Pancreas (tissue), 10 donors: ENCODE results near the gene ZNF718. TPM values are rescaled to one million over a fixed set of nuclear protein-coding genes. Genes with fewer than 3 reads are reported as not detected.

ENCODE experiments used
- ATAC-seq, 4 donors: fragments of 200-7000 bp; cut with Tn5 transposase; one replicate each; pipeline versions ENCODE4 v1.8.0 to v1.9.1; 2020; ENCODE audit warnings: mild to moderate bottlenecking in 4 of 4, moderate library complexity in 4 of 4
- DNase-seq, 6 donors: peaks; one replicate each; pipeline ENCODE4 v3.0.0-alpha.2; 2020
- FAIRE-seq: peaks from 2 replicates; lab custom pipeline; 2012; peaks lifted over from hg19 to GRCh38; lab: Jason Lieb, UNC
- H3K27ac ChIP-seq, 4 donors: fragments of 200-600 bp; sonication (generic); 1 replicate in 3 of 4; 2 replicates in 1 of 4; pipeline versions ENCODE4 v1.5.0 to v1.8.0; 2020
- H3K27me3 ChIP-seq, 4 donors: fragments of 200-600 bp; one replicate each; pipeline ENCODE4 v1.8.0; 2021
- H3K36me3 ChIP-seq, 3 donors: fragments of 200-600 bp; sonication (generic) in 1 of 3; one replicate each; pipeline versions ENCODE4 v1.5.0 to v1.8.0; 2020 to 2021
- H3K4me1 ChIP-seq, 3 donors: fragments of 200-600 bp; one replicate each; pipeline ENCODE4 v1.8.0; 2021
- H3K4me3 ChIP-seq, 4 donors: fragments of 200-600 bp; sonication (generic) in 2 of 4; one replicate each; pipeline versions ENCODE4 v1.5.0 to v1.8.0; 2020 to 2021
- H3K9me3 ChIP-seq, 4 donors: fragments of 200-600 bp; one replicate each; pipeline ENCODE4 v1.8.0; 2021
- WGBS, 2 donors: extraction: QIAGEN DNeasy Blood & Tissue Kit; methylation state at CpG; one replicate each; pipeline ENCODE4 v1.1.7; 2013; 5-methylcytosine and 5-hydroxymethylcytosine counted together
- intact Hi-C, 3 donors: fragments of 100-400 bp; cut with DNase I; formaldehyde crosslinking; loops; one replicate each; pipeline versions ENCODE4 v1.11.1 to v1.14.2; 2022
- polyA plus RNA-seq, 2 donors: library from polyadenylated mRNA; stranded (reverse); fragments of 200-250 nt; gene quantifications; one replicate each; pipeline ENCODE4 v1.2.3, GENCODE V29; 2013
- total RNA-seq, 6 donors: library from RNA; stranded (reverse); fragmentation: NEBNext Ultra II Directional in 4 of 6; extraction: Animal tissue kit (Norgen Biotek cat#: 25700) in 4 of 6; gene quantifications; one replicate each; pipeline versions ENCODE4 v1.2.1 to v1.2.4, GENCODE V29; 2021 to 2023
- TF ChIP-seq, protein P1 (sequence below), 4 donors: fragments of 200-600 bp; sonication (generic) in 3 of 4; IDR thresholded peaks; one replicate each; pipeline versions ENCODE4 v1.5.0 to v1.8.0; 2021; ENCODE audit warnings: antibody characterized with exemption in 4 of 4
- donor health status: healthy with polysubstance abuse.
- donor health status: DM: no; HTN: no; CAD: no; lungs with moderate emphysema.
- donor health status: DM: no; HTN: no; CAD: no.
- donor health status: control.
- donor health status: control.
- donor health status: Bipolar disorder and iron deficiency.
- donor health status: DM: yes; HTN: yes; CAD: no.
- donor health status: DM: no; HTN: no; CAD: no.
- donor health status: DM: no; HTN: no; CAD: no.
- donor health status: DM: yes; HTN: yes; CAD: no.

ZNF718 gene
- total and polyA plus RNA-seq, 8 donors = 1.2 to 5.8 (median 2.1) TPM

DNA sequence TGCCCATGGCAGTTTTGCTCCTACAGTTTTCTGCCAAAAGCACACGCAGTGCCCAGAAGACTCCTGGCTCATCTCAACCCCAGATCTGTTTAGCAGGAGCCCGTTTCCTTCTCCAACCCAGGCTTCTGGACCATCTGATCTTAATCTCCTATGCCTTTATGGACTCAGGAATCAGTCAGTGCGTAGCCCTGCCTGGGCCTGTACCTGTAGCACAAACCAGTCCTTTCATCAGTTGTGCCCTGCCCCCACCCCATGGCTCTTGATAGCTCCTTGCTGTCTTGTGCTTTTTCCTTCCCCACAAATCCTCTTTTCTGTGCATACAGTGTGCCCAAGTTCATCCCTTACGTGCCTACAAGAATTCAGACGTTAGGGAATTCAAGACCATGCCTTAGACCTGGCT is 1.5 kb downstream of the ZNF718 start:
- Histone ChIP-seq H3K27ac (peak overlapping the region in 3 of 4 donors; percentile 77 to 90 (median 87)), H3K9me3 (no peaks in the 10 kb centered on the region), H3K27me3 (no peaks in the 10 kb centered on the region), H3K4me3 (peak overlapping the region in 3 of 4 donors; percentile 70 to 98 (median 79)), H3K36me3 (no peaks in the 10 kb centered on the region), H3K4me1 (peaks cover 0 to 5% (median 0%) of the 10 kb centered on the region in 3 donors)
- TF ChIP-seq, protein P1, sequence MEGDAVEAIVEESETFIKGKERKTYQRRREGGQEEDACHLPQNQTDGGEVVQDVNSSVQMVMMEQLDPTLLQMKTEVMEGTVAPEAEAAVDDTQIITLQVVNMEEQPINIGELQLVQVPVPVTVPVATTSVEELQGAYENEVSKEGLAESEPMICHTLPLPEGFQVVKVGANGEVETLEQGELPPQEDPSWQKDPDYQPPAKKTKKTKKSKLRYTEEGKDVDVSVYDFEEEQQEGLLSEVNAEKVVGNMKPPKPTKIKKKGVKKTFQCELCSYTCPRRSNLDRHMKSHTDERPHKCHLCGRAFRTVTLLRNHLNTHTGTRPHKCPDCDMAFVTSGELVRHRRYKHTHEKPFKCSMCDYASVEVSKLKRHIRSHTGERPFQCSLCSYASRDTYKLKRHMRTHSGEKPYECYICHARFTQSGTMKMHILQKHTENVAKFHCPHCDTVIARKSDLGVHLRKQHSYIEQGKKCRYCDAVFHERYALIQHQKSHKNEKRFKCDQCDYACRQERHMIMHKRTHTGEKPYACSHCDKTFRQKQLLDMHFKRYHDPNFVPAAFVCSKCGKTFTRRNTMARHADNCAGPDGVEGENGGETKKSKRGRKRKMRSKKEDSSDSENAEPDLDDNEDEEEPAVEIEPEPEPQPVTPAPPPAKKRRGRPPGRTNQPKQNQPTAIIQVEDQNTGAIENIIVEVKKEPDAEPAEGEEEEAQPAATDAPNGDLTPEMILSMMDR (IDR thresholded peaks at IDR 0.05) = no peak
- 58% methylated on average over 5 of the region's 5 CpGs for WGBS, 2 donors
- DNase-seq (peak in 1 of 6 donors; percentile 9), ATAC-seq (no peak), FAIRE-seq (no peak)
- intact Hi-C loops = no loop called here

- Histone ChIP-seq H3K27ac (no peak overlapping the region), H3K4me1 (no peaks in the 10 kb centered on the region), H3K9me3 (no peaks in the 10 kb centered on the region), H3K27me3 (no peaks in the 10 kb centered on the region), H3K36me3 (peaks cover 0 to 39% (median 4%) of the 10 kb centered on the region in 3 donors), H3K4me3 (no peak overlapping the region)
- WGBS, 2 donors = no CpG with 5 or more reads among the region's 1 CpG
- TF ChIP-seq, protein P1 (IDR thresholded peaks at IDR 0.05) = no peak
- FAIRE-seq = no peak
- intact Hi-C loops = no loop called here
- no peak for ATAC-seq
- DNase-seq = no peak
These were observed 8.2 kb downstream of the ZNF718 start for GRCh38 chr4:132483-132882.

GRCh38 chr4:138935-139334 is 14.6 kb downstream of the ZNF718 start:
- 90 to 96% methylated on average over 3 of the region's 3 CpGs for WGBS, 2 donors
- Histone ChIP-seq H3K27me3 (no peaks in the 10 kb centered on the region), H3K4me1 (no peaks in the 10 kb centered on the region), H3K9me3 (peaks cover 0 to 5% (median 1%) of the 10 kb centered on the region in 4 donors), H3K4me3 (no peak overlapping the region), H3K27ac (no peak overlapping the region), H3K36me3 (peaks cover 0 to 49% (median 3%) of the 10 kb centered on the region in 3 donors)
- ATAC-seq (no peak), DNase-seq (no peak), FAIRE-seq (no peak)
- intact Hi-C loops = no loop called here
- TF ChIP-seq, protein P1 (IDR thresholded peaks at IDR 0.05) = no peak

DNA sequence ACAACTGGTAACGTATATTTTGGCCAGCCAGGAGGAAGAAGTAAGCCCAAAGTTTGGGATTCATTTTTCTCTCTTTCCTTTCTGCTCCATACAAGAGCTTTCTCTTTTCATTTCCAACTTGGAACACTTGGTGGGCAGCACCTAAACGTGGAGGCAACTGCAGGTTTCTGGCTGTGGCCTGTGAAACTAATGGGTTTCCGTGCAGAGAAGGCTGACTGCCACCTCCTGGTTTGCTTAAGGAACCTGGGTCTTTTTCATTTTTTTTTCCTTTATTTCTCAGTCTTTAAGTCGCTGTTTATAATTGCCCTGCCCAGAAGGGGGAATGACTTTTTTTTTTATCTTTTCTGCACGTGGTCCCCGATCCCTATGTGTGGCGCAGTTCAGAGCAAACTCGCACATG is 15.4 kb downstream of the ZNF718 start:
- intact Hi-C loops = no loop called here

DNA sequence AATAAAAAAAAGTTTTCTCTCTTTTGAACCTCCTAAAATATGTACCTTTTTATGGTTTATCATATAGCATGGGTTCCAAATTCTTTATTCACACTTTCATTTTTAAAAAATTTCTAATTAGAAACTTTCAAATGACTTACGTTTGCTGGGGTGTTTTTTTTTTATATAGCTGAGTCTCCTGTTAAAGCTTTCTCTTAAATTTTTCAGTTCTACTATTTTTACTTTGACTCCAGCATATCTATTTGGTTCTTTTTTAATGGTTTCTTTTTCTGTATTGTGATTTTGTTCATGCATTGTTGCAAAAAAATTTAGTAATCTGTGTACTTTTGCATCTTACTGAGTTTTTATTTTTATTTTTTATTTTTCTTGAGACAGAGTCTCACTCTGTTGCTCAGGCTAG is 22.3 kb downstream of the ZNF718 start:
- ATAC-seq (no peak), FAIRE-seq (no peak), DNase-seq (no peak)
- Histone ChIP-seq H3K36me3 (no peaks in the 10 kb centered on the region), H3K9me3 (peaks cover 0 to 20% (median 9%) of the 10 kb centered on the region in 4 donors), H3K4me1 (no peaks in the 10 kb centered on the region), H3K27ac (no peak overlapping the region), H3K4me3 (no peak overlapping the region), H3K27me3 (no peaks in the 10 kb centered on the region)
- intact Hi-C loops = no loop called here
- TF ChIP-seq, protein P1 (IDR thresholded peaks at IDR 0.05) = no peak
- WGBS, 2 donors = 92 to 98% methylated on average over 1 of the region's 1 CpG

More for the DNA sequence above, 15.4 kb downstream of the ZNF718 start:
- TF ChIP-seq, protein P1 (IDR thresholded peaks at IDR 0.05) = no peak
- peaks cover 0 to 5% (median 1%) of the 10 kb centered on the region in 4 donors for H3K9me3 ChIP-seq
- no peak for FAIRE-seq
- peaks cover 0 to 42% (median 3%) of the 10 kb centered on the region in 3 donors for H3K36me3 ChIP-seq
- H3K4me3 ChIP-seq = no peak overlapping the region
- no peak for DNase-seq
- ATAC-seq = no peak
- H3K27ac ChIP-seq = no peak overlapping the region
- H3K27me3 ChIP-seq = no peaks in the 10 kb centered on the region
- WGBS, 2 donors = 95 to 97% methylated on average over 8 of the region's 8 CpGs
- H3K4me1 ChIP-seq = no peaks in the 10 kb centered on the region
